Measurements from ENCODE around the gene RABGAP1L.

DNA sequence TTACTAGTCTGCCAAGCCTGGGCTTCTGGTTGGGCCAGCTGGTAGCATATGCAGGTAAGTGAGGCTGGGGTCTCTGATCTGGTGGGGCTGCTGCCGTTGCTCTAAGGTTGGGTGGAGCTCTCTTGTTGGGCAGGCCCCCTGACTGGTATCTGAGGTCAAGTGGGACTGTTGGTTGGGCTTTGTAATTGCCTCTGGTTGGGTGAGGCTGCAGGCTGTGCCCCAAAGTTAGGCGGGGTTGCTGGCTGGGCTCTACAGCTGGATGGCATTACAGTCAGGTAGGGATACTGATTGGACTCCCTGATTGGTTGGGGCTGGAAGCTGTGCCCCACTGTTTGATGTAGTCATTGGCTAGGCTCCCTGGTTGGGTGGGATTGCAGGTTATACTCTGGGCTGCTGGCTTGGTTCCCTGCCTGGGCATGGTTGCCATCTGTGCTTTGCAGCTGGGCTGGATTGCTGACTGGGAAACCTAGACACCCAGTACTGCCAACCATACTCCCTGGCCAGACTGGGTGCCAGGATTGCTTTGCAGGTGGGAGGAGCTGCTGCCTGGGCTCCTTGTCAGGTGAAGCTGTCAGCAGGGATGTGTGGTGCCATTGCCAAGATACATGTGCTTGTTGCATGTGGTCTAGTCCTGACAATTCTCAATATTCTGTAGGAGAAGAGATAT lies 130.5 kb downstream of the RABGAP1L start:
- TF ChIP-seq, protein P1, sequence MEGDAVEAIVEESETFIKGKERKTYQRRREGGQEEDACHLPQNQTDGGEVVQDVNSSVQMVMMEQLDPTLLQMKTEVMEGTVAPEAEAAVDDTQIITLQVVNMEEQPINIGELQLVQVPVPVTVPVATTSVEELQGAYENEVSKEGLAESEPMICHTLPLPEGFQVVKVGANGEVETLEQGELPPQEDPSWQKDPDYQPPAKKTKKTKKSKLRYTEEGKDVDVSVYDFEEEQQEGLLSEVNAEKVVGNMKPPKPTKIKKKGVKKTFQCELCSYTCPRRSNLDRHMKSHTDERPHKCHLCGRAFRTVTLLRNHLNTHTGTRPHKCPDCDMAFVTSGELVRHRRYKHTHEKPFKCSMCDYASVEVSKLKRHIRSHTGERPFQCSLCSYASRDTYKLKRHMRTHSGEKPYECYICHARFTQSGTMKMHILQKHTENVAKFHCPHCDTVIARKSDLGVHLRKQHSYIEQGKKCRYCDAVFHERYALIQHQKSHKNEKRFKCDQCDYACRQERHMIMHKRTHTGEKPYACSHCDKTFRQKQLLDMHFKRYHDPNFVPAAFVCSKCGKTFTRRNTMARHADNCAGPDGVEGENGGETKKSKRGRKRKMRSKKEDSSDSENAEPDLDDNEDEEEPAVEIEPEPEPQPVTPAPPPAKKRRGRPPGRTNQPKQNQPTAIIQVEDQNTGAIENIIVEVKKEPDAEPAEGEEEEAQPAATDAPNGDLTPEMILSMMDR (IDR thresholded peaks at IDR 0.05; ENCODE audit: low read depth, low read length) = no peak
- TF ChIP-seq, protein P2, sequence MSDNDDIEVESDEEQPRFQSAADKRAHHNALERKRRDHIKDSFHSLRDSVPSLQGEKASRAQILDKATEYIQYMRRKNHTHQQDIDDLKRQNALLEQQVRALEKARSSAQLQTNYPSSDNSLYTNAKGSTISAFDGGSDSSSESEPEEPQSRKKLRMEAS (IDR thresholded peaks at IDR 0.05; ENCODE audit: low read depth, low read length) = no peak
- no peak for TF ChIP-seq MYC (IDR thresholded peaks at IDR 0.05; ENCODE audit: low read depth, low read length)
